HG03571 (cell line): ENCODE data around the gene VAV1.
"Not testable (repeated sequence)": the region's sequence is repeated elsewhere in the genome, so short reads cannot be mapped to it uniquely, and the experiment has no call there.

Source experiments
- ATAC-seq: cut with Tn5 transposase; IDR thresholded peaks from one replicate; pipeline ENCODE4 v1.9.1; 2021; ENCODE audit not compliant: unreplicated experiment

The VAV1 gene

GRCh38 chr19:6754653-6755463, 17.6 kb upstream of the VAV1 start:
- no peak for ATAC-seq

GRCh38 chr19:6760606-6761005, 11.9 kb upstream of the VAV1 start:
- no peak for ATAC-seq

- no peak for ATAC-seq
Measured at GRCh38 chr19:6761053-6761676, 11.3 kb upstream of the VAV1 start.

GRCh38 chr19:6762253-6762797, 10.2 kb upstream of the VAV1 start:
- ATAC-seq: not testable (repeated sequence)

- ATAC-seq: no peak
Measured at GRCh38 chr19:6765738-6766356, 6.7 kb upstream of the VAV1 start.

GRCh38 chr19:6766357-6767080, 6.0 kb upstream of the VAV1 start:
- no peak for ATAC-seq

- ATAC-seq: no peak
Measured at GRCh38 chr19:6767081-6767356, 5.5 kb upstream of the VAV1 start.

GRCh38 chr19:6767357-6768235, 4.9 kb upstream of the VAV1 start, which contains the start of gene SH2D3A:
TSS of gene SH2D3A (minus strand) at chr19:6767435. CDS start at chr19:6763748, 3,687 bp downstream.
- peak; percentile 58 for ATAC-seq

GRCh38 chr19:6768236-6768785, 4.2 kb upstream of the VAV1 start:
- no peak for ATAC-seq

GRCh38 chr19:6769006-6769619, 3.4 kb upstream of the VAV1 start:
- no peak for ATAC-seq

- not testable (repeated sequence) for ATAC-seq
Measured at GRCh38 chr19:6771648-6772027, 870 bp upstream of the VAV1 start.

GRCh38 chr19:6772866-6773322, 386 bp downstream of the VAV1 start:
- peak; percentile 15 for ATAC-seq

- ATAC-seq: peak; percentile 28
Measured at GRCh38 chr19:6773323-6773931, 919 bp downstream of the VAV1 start.

- no peak for ATAC-seq
Measured at GRCh38 chr19:6774821-6775707, 2.6 kb downstream of the VAV1 start.

- not testable (repeated sequence) for ATAC-seq
Measured at GRCh38 chr19:6776045-6776444, 3.5 kb downstream of the VAV1 start.

GRCh38 chr19:6776999-6777398, 4.5 kb downstream of the VAV1 start:
- no peak for ATAC-seq

GRCh38 chr19:6777434-6777833, 4.9 kb downstream of the VAV1 start:
- no peak for ATAC-seq

GRCh38 chr19:6778386-6778785, 5.9 kb downstream of the VAV1 start:
- no peak for ATAC-seq
